NCI-H446 (cell line): ENCODE measurements around the gene PCDHGB7.
"Not testable (repeated sequence)": the region's sequence is repeated elsewhere in the genome, so short reads cannot be mapped to it uniquely, and the experiment has no call there.

Experiments used
- DNase-seq, 2 experiments: peaks; one replicate each; lab custom pipeline; 2025; lab: John Stamatoyannopoulos, UW

Gene PCDHGB7

GRCh38 chr5:141430332-141431113 lies 13.0 kb downstream of the PCDHGB7 start, which contains the start of gene PCDHGA12:
TSS of gene PCDHGA12 (plus strand) at chr5:141430507. CDS start at chr5:141430760, 253 bp downstream.
- no peak for DNase-seq

- no peak for DNase-seq
These were observed 13.8 kb downstream of the PCDHGB7 start for GRCh38 chr5:141431286-141431685.

- DNase-seq: not testable (repeated sequence)
These were observed 14.8 kb downstream of the PCDHGB7 start for GRCh38 chr5:141432308-141432707.

- DNase-seq: not testable (repeated sequence)
These were observed 15.2 kb downstream of the PCDHGB7 start for GRCh38 chr5:141432726-141433125.

- no peak for DNase-seq
These were observed 16.5 kb downstream of the PCDHGB7 start for GRCh38 chr5:141434006-141434405.

DNA sequence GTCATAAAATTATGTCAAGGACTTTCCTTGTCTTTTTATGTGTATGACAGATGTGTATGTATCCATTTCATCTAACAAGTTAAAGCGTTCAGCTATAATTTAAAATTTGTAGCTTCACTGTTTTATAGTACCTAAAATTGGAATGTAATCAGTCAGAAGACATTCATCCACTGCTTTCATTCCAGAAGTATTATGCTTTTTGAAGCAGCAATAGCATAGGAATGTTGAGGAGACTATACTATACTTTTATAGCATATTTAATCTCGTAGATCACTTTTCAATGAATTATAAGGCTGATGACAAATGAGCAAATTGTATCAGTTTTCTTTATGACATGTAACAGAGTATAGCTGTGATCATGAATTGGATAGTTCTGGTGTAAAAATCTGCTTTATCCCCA lies 19.7 kb downstream of the PCDHGB7 start:
- no peak for DNase-seq

- DNase-seq: no peak
These were observed 22.1 kb downstream of the PCDHGB7 start for GRCh38 chr5:141439411-141440141.

DNA sequence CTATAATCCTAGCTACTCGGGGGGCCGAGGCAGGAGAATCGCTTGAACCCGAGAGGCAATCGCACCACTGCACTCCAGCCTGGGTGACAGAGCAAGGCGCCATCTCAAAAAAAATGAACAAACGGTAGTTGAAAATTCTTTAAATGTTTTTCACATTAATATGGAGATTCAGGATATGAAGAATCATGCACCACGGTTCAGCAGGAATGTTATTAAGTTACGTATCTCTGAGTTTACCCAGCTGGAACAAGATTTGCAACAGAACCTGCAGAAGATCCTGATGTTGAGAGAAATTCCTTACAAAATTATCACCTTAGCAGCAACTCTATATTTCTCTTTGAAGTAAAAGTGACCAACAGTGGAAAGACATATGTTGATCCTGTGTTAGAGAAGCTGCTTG lies 22.9 kb downstream of the PCDHGB7 start:
- DNase-seq: no peak

DNA sequence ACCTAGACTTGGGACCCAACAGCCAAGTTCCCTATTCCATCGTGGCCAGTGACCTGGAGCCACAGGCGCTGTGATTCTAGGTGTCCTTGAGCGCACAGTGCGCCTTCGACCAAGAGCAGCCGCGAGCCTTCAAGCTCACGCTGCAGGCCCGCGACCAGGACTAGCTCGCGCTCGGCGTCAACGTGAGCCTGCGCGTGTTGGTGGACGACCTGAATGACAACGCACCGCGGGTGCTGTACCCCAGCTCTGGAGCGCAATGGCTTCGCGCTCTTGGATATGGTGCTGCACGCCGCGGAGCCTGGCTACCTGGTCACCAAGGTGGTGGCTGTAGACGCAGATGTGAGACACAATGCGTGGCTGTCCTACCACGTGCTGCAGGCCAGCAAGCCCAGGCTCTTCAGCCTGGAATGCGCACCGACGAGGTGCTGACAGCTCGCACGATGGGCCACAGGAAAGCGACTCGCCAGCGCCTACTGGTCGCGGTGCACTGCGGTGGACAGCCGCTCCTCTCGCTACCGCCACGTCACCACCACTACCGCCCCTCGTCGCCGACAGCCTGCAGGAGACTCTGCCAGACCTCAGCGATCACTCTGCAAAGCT lies 24.2 kb downstream of the PCDHGB7 start:
- DNase-seq: no peak

DNA sequence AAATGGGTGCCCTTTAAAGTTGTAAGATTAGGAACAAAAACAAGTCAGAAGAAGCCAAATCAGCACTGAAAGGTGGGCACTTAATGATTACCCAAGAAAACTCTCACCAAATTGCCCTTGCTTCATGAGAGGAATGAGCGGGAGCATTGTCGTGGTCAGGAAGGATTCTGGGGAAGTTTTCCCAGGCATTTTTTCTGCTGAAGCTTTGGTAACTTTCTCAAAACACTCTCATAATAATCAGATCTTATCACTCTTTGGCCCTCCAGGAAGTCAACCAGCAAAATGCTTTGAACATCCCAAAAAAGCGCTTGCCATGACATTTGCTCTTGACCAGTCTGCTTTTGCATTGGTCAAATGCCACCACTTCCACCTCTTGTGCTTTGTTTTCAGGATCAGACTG lies 47.9 kb downstream of the PCDHGB7 start:
- DNase-seq: no peak
